Upper lobe of left lung (tissue), 6 donors: Measurements from ENCODE around the gene CD7. TPM values are rescaled to one million over a fixed set of nuclear protein-coding genes. Genes with fewer than 3 reads are reported as not detected.

Experiments used
- ATAC-seq, 2 donors: fragments of 200-7000 bp; cut with Tn5 transposase; one replicate each; pipeline ENCODE4 v1.9.1; 2022; ENCODE audit warnings: mild to moderate bottlenecking in 2 of 2, moderate library complexity in 2 of 2; ENCODE audit not compliant: low FRiP score in 2 of 2
- DNase-seq, 2 donors: peaks; one replicate each; pipeline ENCODE4 v3.0.0-alpha.2; 2019 to 2020
- H3K27ac ChIP-seq, 4 donors: fragments of 200-600 bp; sonication (generic); one replicate each; pipeline ENCODE4 v1.5.1; 2016 to 2019
- H3K27me3 ChIP-seq, 4 donors: fragments of 200-600 bp; sonication (generic); one replicate each; pipeline ENCODE4 v1.5.1; 2017 to 2019
- H3K36me3 ChIP-seq, 4 donors: fragments of 200-600 bp; sonication (generic); one replicate each; pipeline ENCODE4 v1.5.1; 2016 to 2019
- H3K4me1 ChIP-seq, 4 donors: fragments of 200-600 bp; sonication (generic); one replicate each; pipeline ENCODE4 v1.5.1; 2018 to 2019
- H3K4me3 ChIP-seq, 4 donors: fragments of 200-600 bp; sonication (generic); one replicate each; pipeline ENCODE4 v1.5.1; 2017 to 2019; ENCODE audit warnings: mild to moderate bottlenecking in 2 of 4, moderate library complexity in 1 of 4
- H3K9me3 ChIP-seq, 4 donors: fragments of 200-600 bp; sonication (generic); one replicate each; pipeline ENCODE4 v1.5.1; 2018 to 2019
- EP300 ChIP-seq, 4 donors: sonication (generic); formaldehyde crosslinking; IDR thresholded peaks; one replicate each; pipeline ENCODE4 v1.5.1; 2017; ENCODE audit warnings: antibody characterized with exemption in 4 of 4, control low read depth in 2 of 4
- POLR2A ChIP-seq, 4 donors: fragments of 450-650 bp; IDR thresholded peaks; one replicate each; pipeline ENCODE4 v1.5.1; 2016 to 2017; ENCODE audit warnings: antibody characterized with exemption in 4 of 4, mild to moderate bottlenecking in 2 of 4
- POLR2AphosphoS5 ChIP-seq, 2 donors: sonication (generic); formaldehyde crosslinking; IDR thresholded peaks; one replicate each; pipeline ENCODE4 v1.5.1; 2017; ENCODE audit warnings: antibody characterized with exemption in 2 of 2
- WGBS, 2 donors: methylation state at CpG; one replicate each; pipeline ENCODE4 v1.1.5; 2017 to 2018; 5-methylcytosine and 5-hydroxymethylcytosine counted together
- total RNA-seq, 6 donors: library from RNA; depleted of rRNA in 4 of 6; stranded (reverse); fragments of >200 nt in 4 of 6; gene quantifications; one replicate each; pipeline versions ENCODE4 v1.1.0 to v1.2.1, GENCODE V29; 2016 to 2021
- TF ChIP-seq, protein P1 (sequence below), 6 experiments: fragments of 450-650 bp in 4 of 6; fragments of 200-600 bp in 2 of 6; sonication (generic) in 2 of 6; IDR thresholded peaks; one replicate each; pipeline ENCODE4 v1.5.1; 2016 to 2019; ENCODE audit warnings: antibody characterized with exemption in 6 of 6
- donor health status: DM: no; HTN: no; CAD: no; lungs with moderate emphysema.
- donor health status: DM: no; HTN: yes; CAD: no; lungs with severe emphysema.

The CD7 gene
- total RNA-seq, 6 donors from 2014 or later: 5.2 to 24.7 (median 7.6) TPM

DNA sequence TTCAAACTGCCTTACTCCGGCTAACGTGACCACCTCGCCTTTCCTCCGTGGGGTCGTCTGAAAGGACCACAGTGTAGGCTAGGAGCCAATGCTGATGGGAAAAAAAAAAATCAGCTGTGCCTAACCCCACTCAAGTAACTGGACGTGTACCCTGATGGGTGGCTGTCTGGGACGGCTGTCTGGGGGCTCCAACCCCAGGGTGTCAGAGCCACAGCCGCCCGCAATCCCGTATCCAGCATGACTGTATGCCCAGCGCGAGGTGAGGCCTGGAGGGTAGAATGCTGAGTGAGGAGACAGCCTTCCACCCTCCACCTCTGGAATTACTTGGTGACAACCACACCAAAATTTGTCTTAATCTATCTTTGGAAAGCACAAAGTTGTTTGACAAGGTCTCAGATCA is 46.8 kb downstream of the CD7 start:
- H3K9me3 ChIP-seq: no peaks in the 10 kb centered on the region
- H3K4me3 ChIP-seq: peak overlapping the region in 1 of 4 donors; percentile 73
- peaks cover 72 to 82% (median 80%) of the 10 kb centered on the region in 4 donors for H3K4me1 ChIP-seq
- TF ChIP-seq, protein P1, sequence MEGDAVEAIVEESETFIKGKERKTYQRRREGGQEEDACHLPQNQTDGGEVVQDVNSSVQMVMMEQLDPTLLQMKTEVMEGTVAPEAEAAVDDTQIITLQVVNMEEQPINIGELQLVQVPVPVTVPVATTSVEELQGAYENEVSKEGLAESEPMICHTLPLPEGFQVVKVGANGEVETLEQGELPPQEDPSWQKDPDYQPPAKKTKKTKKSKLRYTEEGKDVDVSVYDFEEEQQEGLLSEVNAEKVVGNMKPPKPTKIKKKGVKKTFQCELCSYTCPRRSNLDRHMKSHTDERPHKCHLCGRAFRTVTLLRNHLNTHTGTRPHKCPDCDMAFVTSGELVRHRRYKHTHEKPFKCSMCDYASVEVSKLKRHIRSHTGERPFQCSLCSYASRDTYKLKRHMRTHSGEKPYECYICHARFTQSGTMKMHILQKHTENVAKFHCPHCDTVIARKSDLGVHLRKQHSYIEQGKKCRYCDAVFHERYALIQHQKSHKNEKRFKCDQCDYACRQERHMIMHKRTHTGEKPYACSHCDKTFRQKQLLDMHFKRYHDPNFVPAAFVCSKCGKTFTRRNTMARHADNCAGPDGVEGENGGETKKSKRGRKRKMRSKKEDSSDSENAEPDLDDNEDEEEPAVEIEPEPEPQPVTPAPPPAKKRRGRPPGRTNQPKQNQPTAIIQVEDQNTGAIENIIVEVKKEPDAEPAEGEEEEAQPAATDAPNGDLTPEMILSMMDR (IDR thresholded peaks at IDR 0.05): no peak
- TF ChIP-seq POLR2AphosphoS5 (IDR thresholded peaks at IDR 0.05) (no peak), EP300 (IDR thresholded peaks at IDR 0.05) (no peak), POLR2A (IDR thresholded peaks at IDR 0.05) (no peak)
- DNase-seq (no peak), ATAC-seq (no peak)
- H3K27me3 ChIP-seq: no peaks in the 10 kb centered on the region
- WGBS, 2 donors: 82 to 85% methylated on average over 12 of the region's 12 CpGs
- H3K27ac ChIP-seq: peak overlapping the region in 2 of 4 donors; percentile 10 to 97
- H3K36me3 ChIP-seq: peaks cover 6 to 49% (median 27%) of the 10 kb centered on the region in 4 donors

DNA sequence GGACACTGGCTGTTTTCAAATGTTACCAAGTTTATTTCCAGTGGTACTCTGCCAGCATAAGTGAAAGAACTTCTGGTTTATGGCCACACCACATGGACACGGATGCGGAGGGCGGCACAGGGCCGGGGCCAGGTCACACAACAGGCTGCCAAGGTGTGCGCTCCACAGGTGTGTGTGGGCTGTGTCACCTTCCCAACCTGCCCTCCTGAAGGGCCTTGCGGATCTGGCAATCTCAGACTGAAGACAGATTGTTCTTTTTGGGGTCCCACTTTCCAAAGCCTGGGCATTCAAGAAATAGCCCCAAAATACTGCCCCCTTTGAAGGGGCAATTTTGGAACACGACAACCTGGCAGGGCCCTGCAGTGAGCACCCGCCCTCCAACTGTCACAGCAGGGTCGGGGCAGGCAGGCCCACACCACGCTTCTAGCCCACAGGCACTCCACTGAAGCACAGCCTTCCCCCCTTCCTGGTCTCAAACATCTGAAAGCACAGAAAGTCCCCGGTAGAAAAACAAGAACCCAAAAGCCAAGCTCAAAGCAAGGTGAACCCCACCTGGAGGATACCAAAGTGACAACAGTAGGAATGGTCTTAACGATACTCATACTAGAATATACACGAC is 47.4 kb downstream of the CD7 start:
- no peak for ATAC-seq
- DNase-seq: no peak
- Histone ChIP-seq H3K27ac (peak overlapping the region; percentile 57 to 97 (median 88)), H3K4me1 (peaks cover 72 to 86% (median 80%) of the 10 kb centered on the region in 4 donors), H3K9me3 (no peaks in the 10 kb centered on the region), H3K27me3 (no peaks in the 10 kb centered on the region), H3K36me3 (peaks cover 12 to 55% (median 34%) of the 10 kb centered on the region in 4 donors), H3K4me3 (peak overlapping the region in 1 of 4 donors; percentile 73)
- WGBS, 2 donors: 76 to 81% methylated on average over 9 to 13 of the region's 13 CpGs
- no peak for TF ChIP-seq POLR2AphosphoS5 (IDR thresholded peaks at IDR 0.05)
- no peak for TF ChIP-seq POLR2A (IDR thresholded peaks at IDR 0.05)
- TF ChIP-seq, protein P1 (IDR thresholded peaks at IDR 0.05): no peak
- TF ChIP-seq EP300 (IDR thresholded peaks at IDR 0.05): no peak

DNA sequence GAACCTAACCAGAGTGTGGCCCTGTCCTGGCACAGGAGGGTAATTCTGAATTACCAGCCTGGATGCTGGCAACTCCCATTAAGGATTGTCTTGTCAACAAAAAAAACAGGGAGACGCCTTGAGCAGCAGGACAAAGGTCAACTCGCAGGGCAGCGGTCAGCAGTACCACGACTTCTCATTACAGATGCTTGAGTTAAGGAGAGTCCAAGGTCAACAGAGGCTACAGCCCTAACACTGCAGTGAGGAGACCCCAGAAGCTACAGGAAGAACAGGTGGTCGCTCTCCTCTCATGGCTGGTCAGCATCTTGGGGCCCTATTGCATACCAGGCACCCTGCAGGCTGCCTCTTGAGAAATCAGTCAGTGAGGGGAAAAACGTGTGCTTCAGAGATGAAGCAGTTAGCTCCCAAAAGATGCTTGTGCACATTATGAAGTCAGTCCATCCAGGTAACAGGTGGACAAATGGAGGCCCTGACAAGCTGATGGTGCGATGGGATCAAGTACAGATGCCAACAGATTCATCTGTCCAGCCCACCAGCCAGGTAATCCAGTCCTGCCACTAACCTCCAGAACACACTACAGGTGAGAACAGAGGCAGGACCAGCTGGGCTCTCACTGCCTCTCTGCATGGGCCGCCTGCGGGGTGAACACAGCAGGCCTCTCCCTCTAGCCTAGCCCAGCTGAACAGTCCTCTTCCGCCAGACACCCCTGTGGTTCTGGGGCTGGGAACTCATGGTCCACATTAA is 48.1 kb downstream of the CD7 start:
- H3K4me3 ChIP-seq: no peak overlapping the region
- H3K36me3 ChIP-seq: peaks cover 18 to 62% (median 41%) of the 10 kb centered on the region in 4 donors
- no peaks in the 10 kb centered on the region for H3K9me3 ChIP-seq
- ATAC-seq (no peak), DNase-seq (no peak)
- H3K27ac ChIP-seq: peak overlapping the region; percentile 17 to 97 (median 88)
- peaks cover 68 to 81% (median 74%) of the 10 kb centered on the region in 4 donors for H3K4me1 ChIP-seq
- WGBS, 2 donors: 64 to 65% methylated on average over 7 to 10 of the region's 10 CpGs
- TF ChIP-seq, protein P1 (IDR thresholded peaks at IDR 0.05): no peak
- TF ChIP-seq EP300 (IDR thresholded peaks at IDR 0.05) (no peak), POLR2A (IDR thresholded peaks at IDR 0.05) (no peak), POLR2AphosphoS5 (IDR thresholded peaks at IDR 0.05) (no peak)
- H3K27me3 ChIP-seq: no peaks in the 10 kb centered on the region

DNA sequence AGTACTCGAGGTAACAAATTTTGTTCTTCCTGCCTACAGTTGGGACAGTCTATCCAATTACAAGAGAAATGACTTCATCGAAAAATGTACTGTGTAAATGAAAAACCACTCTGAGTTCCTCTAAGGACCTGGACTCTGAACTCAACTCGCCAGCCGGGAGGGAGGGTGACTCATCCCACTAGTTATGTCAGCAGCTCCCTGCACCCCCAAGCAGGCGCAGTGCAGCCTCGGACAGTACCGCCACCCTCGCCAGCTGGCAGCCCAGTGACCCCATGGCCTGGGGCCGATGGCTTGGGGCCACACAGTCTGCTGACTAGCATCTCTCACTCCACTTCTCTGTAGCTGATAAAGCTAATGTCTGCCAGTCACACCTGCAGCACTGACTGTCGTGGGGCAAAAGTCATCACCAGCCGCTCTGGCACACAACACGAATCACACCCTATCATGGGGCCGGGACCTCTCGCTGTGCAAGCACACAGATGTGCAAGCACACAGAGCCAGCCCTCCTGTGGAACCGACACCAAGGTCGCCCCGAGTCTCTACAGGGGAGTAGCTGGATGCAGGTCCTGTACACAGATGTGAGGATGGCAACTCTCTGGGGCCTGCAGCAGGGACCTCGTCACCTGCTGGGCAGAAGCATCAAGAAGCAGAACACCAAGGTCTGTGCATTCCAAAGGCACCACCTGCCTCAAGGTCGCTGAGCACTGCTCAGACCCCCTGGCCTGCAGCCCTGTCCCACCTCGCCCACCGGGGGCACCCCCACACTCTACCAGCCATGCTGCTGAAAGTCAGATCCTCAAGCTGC is 49.6 kb downstream of the CD7 start:
- Histone ChIP-seq H3K4me1 (peaks cover 66 to 82% (median 73%) of the 10 kb centered on the region in 4 donors), H3K27me3 (no peaks in the 10 kb centered on the region), H3K36me3 (peaks cover 32 to 77% (median 55%) of the 10 kb centered on the region in 4 donors), H3K9me3 (no peaks in the 10 kb centered on the region), H3K4me3 (peak overlapping the region in 2 of 4 donors; percentile 5 to 9), H3K27ac (peak overlapping the region; percentile 83 to 90 (median 88))
- peak; percentile 93 to 97 for DNase-seq
- peak; percentile 96 to 97 for ATAC-seq
- TF ChIP-seq POLR2A (IDR thresholded peaks at IDR 0.05): no peak
- peak in 2 of 4 donors; percentile 75 to 86 for TF ChIP-seq EP300 (IDR thresholded peaks at IDR 0.05)
- TF ChIP-seq, protein P1 (IDR thresholded peaks at IDR 0.05): peak in 1 of 6 experiments; percentile 7
- TF ChIP-seq POLR2AphosphoS5 (IDR thresholded peaks at IDR 0.05): peak; percentile 80 to 89
- WGBS, 2 donors: 23 to 37% methylated on average over 10 to 19 of the region's 21 CpGs
